Neural progenitor cell (in vitro differentiated cells): ENCODE measurements around the gene WDR64.

ENCODE experiments used
- EZH2 ChIP-seq: fragments of 200-600 bp; sonication (generic); IDR thresholded peaks from 2 replicates; pipeline ENCODE4 v1.6.1; 2017; ENCODE audit warnings: antibody characterized with exemption, mild to moderate bottlenecking, moderate library complexity
- TF ChIP-seq, protein P1 (sequence below): fragments of 200-600 bp; sonication (generic); IDR thresholded peaks from 2 replicates; pipeline ENCODE4 v1.5.1; 2017; ENCODE audit warnings: antibody characterized with exemption, mild to moderate bottlenecking

DNA sequence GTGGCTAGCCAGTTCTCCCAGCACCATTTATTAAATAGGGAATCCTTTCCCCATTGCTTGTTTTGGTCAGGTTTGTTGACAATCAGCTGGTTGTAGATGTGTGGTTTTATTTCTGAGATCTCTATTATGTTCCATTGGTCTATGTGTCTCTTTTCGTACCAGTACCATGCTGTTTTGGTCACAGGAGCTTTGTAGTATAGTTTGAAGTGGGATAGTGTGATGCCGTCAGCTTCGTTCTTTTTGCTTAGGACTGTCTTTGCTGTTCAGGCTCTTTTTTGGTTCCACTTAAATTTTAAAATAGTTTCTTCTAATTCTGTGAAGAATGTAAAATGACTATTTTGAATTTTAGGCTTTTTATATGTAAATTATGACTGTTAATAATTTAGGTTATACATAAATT, 68.9 kb downstream of the WDR64 start:
- TF ChIP-seq, protein P1, sequence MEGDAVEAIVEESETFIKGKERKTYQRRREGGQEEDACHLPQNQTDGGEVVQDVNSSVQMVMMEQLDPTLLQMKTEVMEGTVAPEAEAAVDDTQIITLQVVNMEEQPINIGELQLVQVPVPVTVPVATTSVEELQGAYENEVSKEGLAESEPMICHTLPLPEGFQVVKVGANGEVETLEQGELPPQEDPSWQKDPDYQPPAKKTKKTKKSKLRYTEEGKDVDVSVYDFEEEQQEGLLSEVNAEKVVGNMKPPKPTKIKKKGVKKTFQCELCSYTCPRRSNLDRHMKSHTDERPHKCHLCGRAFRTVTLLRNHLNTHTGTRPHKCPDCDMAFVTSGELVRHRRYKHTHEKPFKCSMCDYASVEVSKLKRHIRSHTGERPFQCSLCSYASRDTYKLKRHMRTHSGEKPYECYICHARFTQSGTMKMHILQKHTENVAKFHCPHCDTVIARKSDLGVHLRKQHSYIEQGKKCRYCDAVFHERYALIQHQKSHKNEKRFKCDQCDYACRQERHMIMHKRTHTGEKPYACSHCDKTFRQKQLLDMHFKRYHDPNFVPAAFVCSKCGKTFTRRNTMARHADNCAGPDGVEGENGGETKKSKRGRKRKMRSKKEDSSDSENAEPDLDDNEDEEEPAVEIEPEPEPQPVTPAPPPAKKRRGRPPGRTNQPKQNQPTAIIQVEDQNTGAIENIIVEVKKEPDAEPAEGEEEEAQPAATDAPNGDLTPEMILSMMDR, result no peak
- no peak for TF ChIP-seq EZH2
